HEK293 (cell line): Measurements from ENCODE around the gene ZNF239.

Experiments
- CTCF ChIA-PET: fragments of 350-600 bp; formaldehyde crosslinking; extraction: SDS; loops from one replicate; lab custom pipeline; 2021; ENCODE audit warnings: antibody characterized with exemption; lab: Yijun Ruan, JAX
- POLR2A ChIA-PET: fragments of 300-600 bp; formaldehyde crosslinking; extraction: SDS; loops from one replicate; lab custom pipeline; 2020; ENCODE audit warnings: antibody characterized with exemption, inconsistent platforms; lab: Yijun Ruan, JAX
- H3K27ac ChIP-seq: fragments of 200-500 bp; sonication (Bioruptor generic); 2 replicates; pipeline ENCODE4 v1.5.1; 2014; ENCODE audit warnings: low read depth, low read length, control low read depth, inconsistent platforms; ENCODE audit errors: extremely low read depth
- H3K36me3 ChIP-seq, 2 experiments: fragments of 200-500 bp in 1 of 2; sonication (Bioruptor generic) in 1 of 2; 1 replicate in 1 of 2; 2 replicates in 1 of 2; pipeline ENCODE4 v1.5.1; 2014 to 2017; ENCODE audit warnings: inconsistent platforms in 2 of 2, low read length in 2 of 2; ENCODE audit not compliant: control insufficient read depth in 2 of 2, insufficient read depth in 1 of 2
- H3K4me1 ChIP-seq: fragments of 200-500 bp; sonication (Bioruptor generic); 2 replicates; pipeline ENCODE4 v1.5.1; 2014; ENCODE audit warnings: mild to moderate bottlenecking, low read length, inconsistent platforms; ENCODE audit not compliant: control insufficient read depth, insufficient read depth
- H3K4me3 ChIP-seq: 2 replicates; pipeline ENCODE4 v1.5.1; 2011; ENCODE audit warnings: low read depth, mild to moderate bottlenecking, control low read depth, low read length, moderate library complexity
- H3K9me3 ChIP-seq: fragments of 200-500 bp; sonication (Bioruptor generic); 2 replicates; pipeline ENCODE4 v1.5.1; 2014; ENCODE audit warnings: low read depth, low read length, inconsistent platforms; ENCODE audit not compliant: control insufficient read depth, insufficient read depth
- GFI1B ChIP-seq: fragments of 450-650 bp; formaldehyde crosslinking; IDR thresholded peaks from 2 replicates; pipeline ENCODE4 v1.5.1; 2016; ENCODE audit warnings: missing biosample characterization, missing genetic modification characterization
- GLI4 ChIP-seq: fragments of 450-650 bp; formaldehyde crosslinking; IDR thresholded peaks from 2 replicates; pipeline ENCODE4 v1.5.1; 2016; ENCODE audit warnings: missing biosample characterization, missing genetic modification characterization
- IKZF3 ChIP-seq: fragments of 450-650 bp; IDR thresholded peaks from 2 replicates; pipeline ENCODE4 v1.5.0; 2018; ENCODE audit warnings: missing biosample characterization, mild to moderate bottlenecking, missing genetic modification characterization, moderate library complexity
- KLF9 ChIP-seq: fragments of 450-650 bp; formaldehyde crosslinking; IDR thresholded peaks from 2 replicates; pipeline ENCODE4 v1.5.1; 2016; ENCODE audit warnings: missing biosample characterization, missing genetic modification characterization, low read depth
- PRDM1 ChIP-seq: fragments of 450-650 bp; formaldehyde crosslinking; IDR thresholded peaks from 2 replicates; pipeline ENCODE4; 2016; ENCODE audit warnings: missing biosample characterization, missing genetic modification characterization
- RBAK ChIP-seq: fragments of 450-650 bp; formaldehyde crosslinking; IDR thresholded peaks from 2 replicates; pipeline ENCODE4 v1.5.1; 2016; ENCODE audit warnings: missing biosample characterization, missing genetic modification characterization
- ZFP3 ChIP-seq: fragments of 450-650 bp; formaldehyde crosslinking; IDR thresholded peaks from 2 replicates; pipeline ENCODE4 v1.5.1; 2016; ENCODE audit warnings: low read depth, missing biosample characterization, missing genetic modification characterization
- ZIC2 ChIP-seq: fragments of 450-650 bp; formaldehyde crosslinking; IDR thresholded peaks from 2 replicates; pipeline ENCODE4 v1.5.1; 2016; ENCODE audit warnings: missing biosample characterization, missing genetic modification characterization
- ZNF121 ChIP-seq: fragments of 450-650 bp; formaldehyde crosslinking; IDR thresholded peaks from 2 replicates; pipeline ENCODE4 v1.5.1; 2016; ENCODE audit warnings: missing biosample characterization, missing genetic modification characterization
- ZNF133 ChIP-seq: fragments of 450-650 bp; formaldehyde crosslinking; IDR thresholded peaks from 2 replicates; pipeline ENCODE4 v1.5.1; 2016; ENCODE audit warnings: missing biosample characterization, missing genetic modification characterization
- ZNF146 ChIP-seq: fragments of 450-650 bp; formaldehyde crosslinking; IDR thresholded peaks from 2 replicates; pipeline ENCODE4 v1.5.1; 2016; ENCODE audit warnings: missing biosample characterization, missing genetic modification characterization
- ZNF174 ChIP-seq: fragments of 450-650 bp; formaldehyde crosslinking; IDR thresholded peaks from 2 replicates; pipeline ENCODE4 v1.5.0; 2017; ENCODE audit warnings: missing biosample characterization, mild to moderate bottlenecking, missing genetic modification characterization
- ZNF19 ChIP-seq: fragments of 450-650 bp; formaldehyde crosslinking; IDR thresholded peaks from 2 replicates; pipeline ENCODE4; 2016; ENCODE audit warnings: missing biosample characterization, missing genetic modification characterization, low read depth
- ZNF214 ChIP-seq: fragments of 450-650 bp; formaldehyde crosslinking; IDR thresholded peaks from 2 replicates; pipeline ENCODE4 v1.5.1; 2017; ENCODE audit warnings: missing biosample characterization, mild to moderate bottlenecking, missing genetic modification characterization, borderline replicate concordance
- ZNF239 ChIP-seq: fragments of 450-650 bp; formaldehyde crosslinking; IDR thresholded peaks from 2 replicates; pipeline ENCODE4 v1.5.1; 2016; ENCODE audit warnings: missing biosample characterization, missing genetic modification characterization
- ZNF311 ChIP-seq: fragments of 450-650 bp; formaldehyde crosslinking; IDR thresholded peaks from 2 replicates; pipeline ENCODE4 v1.5.1; 2017; ENCODE audit warnings: missing biosample characterization, missing genetic modification characterization, borderline replicate concordance
- ZNF37A ChIP-seq: fragments of 450-650 bp; IDR thresholded peaks from 2 replicates; pipeline ENCODE4 v1.5.1; 2018; ENCODE audit warnings: missing biosample characterization, missing genetic modification characterization
- ZNF394 ChIP-seq: fragments of 450-650 bp; formaldehyde crosslinking; IDR thresholded peaks from 2 replicates; pipeline ENCODE4 v1.5.1; 2016; ENCODE audit warnings: missing biosample characterization, missing genetic modification characterization, mild to moderate bottlenecking, moderate library complexity, borderline replicate concordance
- ZNF473 ChIP-seq: fragments of 450-650 bp; formaldehyde crosslinking; IDR thresholded peaks from 2 replicates; pipeline ENCODE4 v1.5.1; 2017; ENCODE audit warnings: missing biosample characterization, missing genetic modification characterization
- ZNF501 ChIP-seq: fragments of 450-650 bp; formaldehyde crosslinking; IDR thresholded peaks from 2 replicates; pipeline ENCODE4 v1.5.1; 2016; ENCODE audit warnings: missing biosample characterization, missing genetic modification characterization
- ZNF558 ChIP-seq: fragments of 450-650 bp; formaldehyde crosslinking; IDR thresholded peaks from 2 replicates; pipeline ENCODE4 v1.5.1; 2016; ENCODE audit warnings: missing biosample characterization, missing genetic modification characterization
- ZNF600 ChIP-seq: fragments of 450-650 bp; formaldehyde crosslinking; IDR thresholded peaks from 2 replicates; pipeline ENCODE4 v1.5.1; 2016; ENCODE audit warnings: missing biosample characterization, missing genetic modification characterization
- ZNF610 ChIP-seq: fragments of 450-650 bp; formaldehyde crosslinking; IDR thresholded peaks from 2 replicates; pipeline ENCODE4 v1.5.1; 2016; ENCODE audit warnings: missing biosample characterization, missing genetic modification characterization, borderline replicate concordance
- ZNF768 ChIP-seq: fragments of 450-650 bp; formaldehyde crosslinking; IDR thresholded peaks from 2 replicates; pipeline ENCODE4 v1.5.1; 2018; ENCODE audit warnings: missing biosample characterization, mild to moderate bottlenecking, missing genetic modification characterization
- ZNF785 ChIP-seq: fragments of 450-650 bp; formaldehyde crosslinking; IDR thresholded peaks from 2 replicates; pipeline ENCODE4 v1.5.1; 2016; ENCODE audit warnings: missing biosample characterization, missing genetic modification characterization
- TF ChIP-seq, protein P1 (sequence below): fragments of 450-650 bp; formaldehyde crosslinking; IDR thresholded peaks from 2 replicates; pipeline ENCODE4 v1.5.1; 2016; ENCODE audit warnings: missing biosample characterization, missing genetic modification characterization
- TF ChIP-seq, protein P2 (sequence below): fragments of 450-650 bp; formaldehyde crosslinking; IDR thresholded peaks from 2 replicates; pipeline ENCODE4 v1.5.0; 2017; ENCODE audit warnings: missing biosample characterization, missing genetic modification characterization, borderline replicate concordance
- TF ChIP-seq, protein P3 (sequence below): fragments of 450-650 bp; formaldehyde crosslinking; IDR thresholded peaks from 2 replicates; pipeline ENCODE4 v1.5.1; 2016; ENCODE audit warnings: missing biosample characterization, missing genetic modification characterization

The ZNF239 gene

DNA sequence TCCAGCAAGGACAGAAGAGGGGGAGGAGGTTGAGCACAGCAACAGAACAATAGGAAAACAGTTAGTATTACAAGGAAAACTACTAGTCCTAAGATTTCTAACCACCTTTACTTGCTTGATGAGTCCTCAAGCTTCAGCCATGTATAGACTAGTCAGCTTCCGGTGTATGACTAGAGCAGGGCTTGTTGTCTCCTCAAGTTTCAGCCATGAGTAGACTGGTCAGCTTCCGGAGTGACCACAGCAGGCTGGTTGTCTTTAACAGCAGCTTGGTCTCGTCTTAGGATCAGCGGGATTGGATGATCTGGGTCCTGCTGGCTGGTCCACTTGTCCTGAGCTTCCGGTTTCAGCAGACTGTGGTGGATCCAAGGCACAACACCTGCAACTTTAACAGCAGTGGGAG is 10.6 kb upstream of the ZNF239 start:
- H3K4me1 ChIP-seq, result no peaks in the 10 kb centered on the region
- no peak for TF ChIP-seq ZNF174 (tag by site-specific recombination)
- TF ChIP-seq, protein P1, sequence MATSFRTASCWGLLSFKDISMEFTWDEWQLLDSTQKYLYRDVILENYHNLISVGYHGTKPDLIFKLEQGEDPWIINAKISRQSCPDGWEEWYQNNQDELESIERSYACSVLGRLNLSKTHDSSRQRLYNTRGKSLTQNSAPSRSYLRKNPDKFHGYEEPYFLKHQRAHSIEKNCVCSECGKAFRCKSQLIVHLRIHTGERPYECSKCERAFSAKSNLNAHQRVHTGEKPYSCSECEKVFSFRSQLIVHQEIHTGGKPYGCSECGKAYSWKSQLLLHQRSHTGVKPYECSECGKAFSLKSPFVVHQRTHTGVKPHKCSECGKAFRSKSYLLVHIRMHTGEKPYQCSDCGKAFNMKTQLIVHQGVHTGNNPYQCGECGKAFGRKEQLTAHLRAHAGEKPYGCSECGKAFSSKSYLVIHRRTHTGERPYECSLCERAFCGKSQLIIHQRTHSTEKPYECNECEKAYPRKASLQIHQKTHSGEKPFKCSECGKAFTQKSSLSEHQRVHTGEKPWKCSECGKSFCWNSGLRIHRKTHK (tag by site-specific recombination), result no peak
- no peak for TF ChIP-seq ZNF394
- TF ChIP-seq ZNF133 (tag by site-specific recombination), result no peak
- no peak for TF ChIP-seq GFI1B (tag by site-specific recombination)
- TF ChIP-seq ZNF146 (tag by site-specific recombination), result no peak
- TF ChIP-seq, all 188 proteins: peak for 0
- H3K9me3 ChIP-seq, result no peaks in the 10 kb centered on the region
- no peaks in the 10 kb centered on the region for H3K36me3 ChIP-seq
- CTCF ChIA-PET, result no interaction called here
- no peak overlapping the region for H3K4me3 ChIP-seq
- POLR2A ChIA-PET, result no interaction called here
- H3K27ac ChIP-seq, result no peak overlapping the region

DNA sequence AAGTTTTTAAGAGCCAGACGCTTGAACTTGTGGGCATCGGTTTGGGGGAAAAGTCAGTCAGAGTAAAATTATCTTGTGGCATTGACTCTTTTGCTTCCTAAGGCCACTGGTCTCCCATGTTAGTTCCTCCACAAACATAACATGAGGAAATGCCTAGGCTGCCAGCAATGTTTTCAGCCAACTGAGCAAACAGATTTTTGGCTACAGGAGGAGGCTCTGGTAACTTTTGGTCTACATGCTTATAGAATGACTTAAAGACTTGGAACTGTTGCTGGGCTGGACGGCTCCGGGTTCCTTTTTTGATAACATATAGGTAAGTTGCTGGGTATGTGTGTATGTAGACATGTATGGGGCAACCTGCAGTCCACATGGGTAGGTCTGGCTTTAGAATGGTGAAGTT is 9.6 kb upstream of the ZNF239 start:
- ChIA-PET CTCF (no interaction called here), POLR2A (no interaction called here)
- Histone ChIP-seq H3K4me1 (no peaks in the 10 kb centered on the region), H3K4me3 (no peak overlapping the region), H3K36me3 (no peaks in the 10 kb centered on the region), H3K27ac (no peak overlapping the region), H3K9me3 (no peaks in the 10 kb centered on the region)
- no peak for TF ChIP-seq ZNF600
- no peak for TF ChIP-seq ZFP3 (tag by site-specific recombination)
- no peak for TF ChIP-seq ZNF610 (tag by site-specific recombination)

DNA sequence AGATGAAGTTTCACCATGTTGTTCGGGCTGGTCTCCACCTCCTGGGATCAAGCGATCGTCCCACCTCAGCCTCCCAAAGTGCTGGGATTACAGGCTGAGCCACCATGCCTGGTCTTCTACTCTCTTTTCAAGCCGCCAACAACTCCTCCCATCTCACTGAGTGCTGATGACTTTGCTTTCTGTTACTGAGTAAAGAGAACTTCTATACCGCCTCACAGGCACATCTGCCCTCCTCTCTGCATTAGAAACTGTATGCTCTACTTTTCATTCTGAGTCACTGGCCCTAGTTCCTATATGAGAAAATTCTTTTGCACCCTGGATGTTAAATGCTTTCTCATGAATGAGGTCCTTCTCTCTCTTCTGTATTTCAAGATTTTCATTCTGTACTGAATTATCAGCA is 2.2 kb upstream of the ZNF239 start:
- no peaks in the 10 kb centered on the region for H3K9me3 ChIP-seq
- CTCF ChIA-PET, result no interaction called here
- TF ChIP-seq ZNF19 (no peak), IKZF3 (tag by site-specific recombination) (no peak), KLF9 (tag by site-specific recombination) (no peak), GLI4 (tag by site-specific recombination) (no peak), ZNF473 (no peak), ZIC2 (tag by site-specific recombination) (no peak), PRDM1 (tag by site-specific recombination) (no peak), RBAK (tag by site-specific recombination) (no peak), ZNF558 (tag by site-specific recombination) (no peak), ZNF785 (no peak), ZNF37A (tag by site-specific recombination) (no peak), ZNF121 (tag by site-specific recombination) (no peak), ZNF501 (tag by site-specific recombination) (no peak), ZNF214 (tag by site-specific recombination) (no peak), ZNF768 (tag by site-specific recombination) (no peak), ZNF311 (tag by site-specific recombination) (no peak), ZNF239 (tag by site-specific recombination) (no peak)
- TF ChIP-seq, protein P2, sequence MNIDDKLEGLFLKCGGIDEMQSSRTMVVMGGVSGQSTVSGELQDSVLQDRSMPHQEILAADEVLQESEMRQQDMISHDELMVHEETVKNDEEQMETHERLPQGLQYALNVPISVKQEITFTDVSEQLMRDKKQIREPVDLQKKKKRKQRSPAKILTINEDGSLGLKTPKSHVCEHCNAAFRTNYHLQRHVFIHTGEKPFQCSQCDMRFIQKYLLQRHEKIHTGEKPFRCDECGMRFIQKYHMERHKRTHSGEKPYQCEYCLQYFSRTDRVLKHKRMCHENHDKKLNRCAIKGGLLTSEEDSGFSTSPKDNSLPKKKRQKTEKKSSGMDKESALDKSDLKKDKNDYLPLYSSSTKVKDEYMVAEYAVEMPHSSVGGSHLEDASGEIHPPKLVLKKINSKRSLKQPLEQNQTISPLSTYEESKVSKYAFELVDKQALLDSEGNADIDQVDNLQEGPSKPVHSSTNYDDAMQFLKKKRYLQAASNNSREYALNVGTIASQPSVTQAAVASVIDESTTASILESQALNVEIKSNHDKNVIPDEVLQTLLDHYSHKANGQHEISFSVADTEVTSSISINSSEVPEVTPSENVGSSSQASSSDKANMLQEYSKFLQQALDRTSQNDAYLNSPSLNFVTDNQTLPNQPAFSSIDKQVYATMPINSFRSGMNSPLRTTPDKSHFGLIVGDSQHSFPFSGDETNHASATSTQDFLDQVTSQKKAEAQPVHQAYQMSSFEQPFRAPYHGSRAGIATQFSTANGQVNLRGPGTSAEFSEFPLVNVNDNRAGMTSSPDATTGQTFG (tag by site-specific recombination), result no peak
- TF ChIP-seq, protein P3, sequence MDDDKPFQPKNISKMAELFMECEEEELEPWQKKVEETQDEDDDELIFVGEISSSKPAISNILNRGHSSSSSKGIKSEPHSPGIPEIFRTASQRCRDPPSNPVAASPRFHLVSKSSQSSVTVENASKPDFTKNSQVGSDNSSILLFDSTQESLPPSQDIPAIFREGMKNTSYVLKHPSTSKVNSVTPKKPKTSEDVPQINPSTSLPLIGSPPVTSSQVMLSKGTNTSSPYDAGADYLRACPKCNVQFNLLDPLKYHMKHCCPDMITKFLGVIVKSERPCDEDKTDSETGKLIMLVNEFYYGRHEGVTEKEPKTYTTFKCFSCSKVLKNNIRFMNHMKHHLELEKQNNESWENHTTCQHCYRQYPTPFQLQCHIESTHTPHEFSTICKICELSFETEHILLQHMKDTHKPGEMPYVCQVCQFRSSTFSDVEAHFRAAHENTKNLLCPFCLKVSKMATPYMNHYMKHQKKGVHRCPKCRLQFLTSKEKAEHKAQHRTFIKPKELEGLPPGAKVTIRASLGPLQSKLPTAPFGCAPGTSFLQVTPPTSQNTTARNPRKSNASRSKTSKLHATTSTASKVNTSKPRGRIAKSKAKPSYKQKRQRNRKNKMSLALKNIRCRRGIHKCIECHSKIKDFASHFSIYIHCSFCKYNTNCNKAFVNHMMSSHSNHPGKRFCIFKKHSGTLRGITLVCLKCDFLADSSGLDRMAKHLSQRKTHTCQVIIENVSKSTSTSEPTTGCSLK (tag by site-specific recombination), result no peak
- TF ChIP-seq, all 188 proteins: peak for 0
- H3K4me1 ChIP-seq, result no peaks in the 10 kb centered on the region
- peaks cover 0 to 8% of the 10 kb centered on the region in 2 experiments; a peak in 1 of 3 replicates for H3K36me3 ChIP-seq
- POLR2A ChIA-PET, result no interaction called here
- no peak overlapping the region for H3K27ac ChIP-seq
- H3K4me3 ChIP-seq, result no peak overlapping the region
